Measurements from ENCODE around the gene VPS4A.
"Not testable (repeated sequence)": the region's sequence is repeated elsewhere in the genome, so short reads cannot be mapped to it uniquely, and the experiment has no call there.

The VPS4A gene

DNA sequence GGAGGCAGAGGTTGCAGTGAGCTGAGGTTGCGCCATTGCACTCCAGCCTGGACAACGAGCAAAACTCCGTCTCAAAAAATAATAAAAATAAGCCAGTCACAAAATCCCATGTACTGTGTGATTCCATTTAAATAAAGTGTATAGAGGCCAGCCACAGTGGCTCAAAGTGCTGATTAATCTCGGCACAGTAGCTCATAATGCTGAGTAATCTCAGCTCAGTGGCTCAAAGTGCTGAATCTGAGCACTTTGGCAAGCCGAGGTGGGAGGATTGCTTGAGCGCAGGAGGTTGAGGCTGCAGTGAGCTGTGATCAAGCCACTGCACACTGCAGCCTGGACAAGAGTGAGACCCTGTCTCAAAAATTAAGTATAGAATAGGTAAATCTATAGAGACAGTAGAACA lies 35.5 kb downstream of the VPS4A start:
- no peaks in the 10 kb centered on the region for H3K27me3 Mint-ChIP-seq
- peaks cover 73% of the 10 kb centered on the region for H3K36me3 Mint-ChIP-seq (ENCODE audit: low read depth)
- H3K4me3 Mint-ChIP-seq, result no peak overlapping the region
- H3K4me1 Mint-ChIP-seq (ENCODE audit: low read depth), result peaks cover 23% of the 10 kb centered on the region
- no peaks in the 10 kb centered on the region for H3K9me3 Mint-ChIP-seq
- intact Hi-C loops (cut with micrococcal nuclease), result no loop called here
- no peak overlapping the region for H3K27ac Mint-ChIP-seq

DNA sequence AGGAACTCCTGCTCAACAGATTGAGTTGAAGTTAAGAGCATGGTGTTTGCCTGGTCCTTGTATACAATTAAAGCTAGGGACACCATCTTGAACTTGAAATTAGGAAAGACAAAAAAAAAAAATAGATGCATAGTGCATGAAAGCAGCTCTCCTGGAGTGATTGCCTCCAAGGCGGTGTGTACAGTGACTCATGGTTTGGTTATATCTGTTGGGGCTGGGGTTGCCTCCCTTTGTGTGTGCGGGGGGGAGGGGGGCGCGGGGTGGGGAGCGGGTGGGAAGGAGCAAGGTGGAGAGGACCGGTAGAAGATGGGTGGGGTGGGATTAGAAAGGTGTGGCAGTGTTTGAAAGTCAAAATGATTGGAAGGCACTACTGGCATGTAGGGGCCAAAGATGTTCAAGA lies 37.1 kb downstream of the VPS4A start:
- peaks cover 23% of the 10 kb centered on the region for H3K4me1 Mint-ChIP-seq (ENCODE audit: low read depth)
- H3K27ac Mint-ChIP-seq, result no peak overlapping the region
- H3K27me3 Mint-ChIP-seq, result no peaks in the 10 kb centered on the region
- intact Hi-C loops (cut with micrococcal nuclease), result no loop called here
- H3K9me3 Mint-ChIP-seq, result no peaks in the 10 kb centered on the region
- peaks cover 73% of the 10 kb centered on the region for H3K36me3 Mint-ChIP-seq (ENCODE audit: low read depth)
- no peak overlapping the region for H3K4me3 Mint-ChIP-seq

DNA sequence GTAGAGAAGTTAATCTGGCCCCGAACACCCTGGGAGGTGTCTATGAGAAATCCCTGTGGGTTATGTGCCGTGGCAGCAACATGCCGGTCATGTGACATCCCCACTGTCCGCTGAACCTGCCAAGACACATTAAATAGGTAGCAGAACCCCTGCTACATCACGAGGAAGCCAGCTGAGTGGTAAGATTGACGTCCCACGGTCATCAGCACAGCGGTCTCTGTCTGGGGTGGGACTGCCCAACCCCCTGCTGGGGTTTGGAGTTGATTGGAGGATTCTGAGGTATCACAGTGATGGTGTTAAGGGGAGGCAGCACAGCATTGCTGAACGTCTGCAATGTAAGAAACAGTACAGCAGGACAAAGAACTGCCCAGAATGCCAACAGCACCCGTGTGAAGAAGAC lies 38.4 kb downstream of the VPS4A start:
- no peaks in the 10 kb centered on the region for H3K27me3 Mint-ChIP-seq
- H3K9me3 Mint-ChIP-seq, result no peaks in the 10 kb centered on the region
- no peak overlapping the region for H3K4me3 Mint-ChIP-seq
- intact Hi-C loops (cut with micrococcal nuclease), result no loop called here
- H3K36me3 Mint-ChIP-seq (ENCODE audit: low read depth), result peaks cover 63% of the 10 kb centered on the region
- no peak overlapping the region for H3K27ac Mint-ChIP-seq
- peaks cover 23% of the 10 kb centered on the region for H3K4me1 Mint-ChIP-seq (ENCODE audit: low read depth)

DNA sequence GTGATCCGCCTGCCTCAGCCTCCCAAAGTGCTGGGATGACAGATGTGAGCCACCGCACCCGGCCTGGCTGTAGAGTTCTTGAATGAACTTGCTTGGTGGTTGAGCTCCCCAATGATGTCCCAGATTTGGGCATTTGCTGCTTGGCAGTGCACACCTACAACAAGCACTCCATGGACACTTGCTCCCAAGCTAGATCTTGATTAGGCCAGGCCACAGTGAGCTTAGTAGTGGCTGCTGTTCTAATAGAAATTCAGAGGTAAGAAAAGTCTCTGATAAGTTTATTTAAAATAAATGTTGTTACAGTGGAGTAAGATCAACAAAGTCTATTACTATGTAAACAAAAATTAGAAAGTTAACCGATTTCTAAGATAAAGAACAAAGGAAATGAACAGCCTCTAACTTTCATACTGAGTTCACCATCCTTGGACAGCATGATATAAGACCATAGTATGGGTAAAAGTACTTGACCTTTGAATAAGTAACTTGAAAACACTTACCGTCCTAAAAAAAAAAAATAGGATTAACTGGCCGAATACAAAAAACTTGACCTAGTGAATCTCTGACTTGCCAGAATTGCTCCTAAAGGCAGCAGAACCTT lies 39.5 kb downstream of the VPS4A start:
- H3K27ac Mint-ChIP-seq, result no peak overlapping the region
- H3K27me3 Mint-ChIP-seq, result no peaks in the 10 kb centered on the region
- intact Hi-C loops (cut with micrococcal nuclease), result no loop called here
- peaks cover 74% of the 10 kb centered on the region for H3K36me3 Mint-ChIP-seq (ENCODE audit: low read depth)
- peaks cover 21% of the 10 kb centered on the region for H3K4me1 Mint-ChIP-seq (ENCODE audit: low read depth)
- H3K4me3 Mint-ChIP-seq, result no peak overlapping the region
- no peaks in the 10 kb centered on the region for H3K9me3 Mint-ChIP-seq

DNA sequence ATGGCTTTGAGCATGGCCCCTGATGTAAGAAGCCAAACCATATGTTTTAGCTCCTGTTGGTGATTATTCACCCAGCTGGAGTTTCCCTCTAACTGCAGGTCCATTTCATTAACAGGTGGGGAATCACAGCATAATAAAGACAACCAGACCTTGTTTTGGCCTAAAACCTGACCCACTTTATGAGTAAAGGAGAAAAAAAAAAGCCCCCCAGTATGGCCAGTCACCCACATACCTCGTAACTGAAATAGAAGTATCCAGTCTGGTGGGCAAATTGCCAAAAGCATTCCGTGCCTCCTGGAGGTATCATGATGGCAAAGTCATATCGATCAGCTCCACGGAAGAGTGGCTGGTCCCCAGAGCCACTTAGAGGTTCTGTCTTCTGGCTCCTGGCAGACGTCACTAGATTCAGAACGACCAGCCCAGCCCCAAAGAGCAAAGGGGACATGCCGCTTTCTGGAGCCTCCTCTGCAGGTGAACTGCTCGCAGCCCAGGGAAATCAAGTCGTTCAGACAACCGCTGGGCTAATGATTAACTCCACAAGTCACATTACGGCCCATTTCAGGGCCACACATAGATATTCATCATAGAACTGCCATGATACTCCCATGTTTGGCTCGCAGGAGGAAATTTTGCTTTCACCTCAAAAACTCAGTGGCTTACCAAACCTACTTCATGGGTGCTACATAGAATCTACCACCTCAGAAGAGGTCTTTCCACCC lies 40.3 kb downstream of the VPS4A start, which contains the start of gene TMED6:
Gene TMED6 (minus strand): TSS at position 478 of the 719 bp plus-strand sequence. CDS start 33 bp downstream, at position 445.
- Mint-ChIP-seq H3K36me3 (ENCODE audit: low read depth) (peaks cover 83% of the 10 kb centered on the region), H3K4me3 (no peak within 1 kb of the TSS), H3K9me3 (no peaks in the 10 kb centered on the region), H3K27me3 (no peaks in the 10 kb centered on the region), H3K4me1 (ENCODE audit: low read depth) (peaks cover 18% of the 10 kb centered on the region), H3K27ac (no peak within 1 kb of the TSS)
- intact Hi-C loops (cut with micrococcal nuclease), result no loop called here

DNA sequence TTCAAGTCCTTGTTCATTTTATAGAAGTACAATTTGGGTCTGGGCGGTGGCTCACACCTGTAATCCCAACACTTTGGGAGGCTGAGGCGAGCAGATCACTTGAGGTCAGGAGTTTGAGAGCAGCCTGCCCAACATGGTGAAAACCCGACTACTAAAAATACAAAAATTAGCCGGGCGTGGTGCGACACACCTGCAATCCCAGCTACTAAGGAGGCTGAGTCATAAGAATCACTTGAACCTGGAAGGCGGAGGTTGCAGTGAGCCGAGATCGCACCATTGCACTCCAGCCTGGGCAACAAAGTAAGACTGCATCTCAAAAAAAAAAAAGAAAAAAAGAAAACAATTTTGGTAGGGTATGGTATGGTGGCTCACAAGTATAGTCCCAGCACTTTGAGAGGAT lies 48.9 kb downstream of the VPS4A start:
- H3K27me3 Mint-ChIP-seq; H3K9me3 Mint-ChIP-seq; H3K4me3 Mint-ChIP-seq; intact Hi-C loops (cut with micrococcal nuclease); H3K27ac Mint-ChIP-seq: not testable (repeated sequence)
- Mint-ChIP-seq H3K36me3 (ENCODE audit: low read depth) (peaks cover 82% of the 10 kb centered on the region), H3K4me1 (ENCODE audit: low read depth) (peaks cover 11% of the 10 kb centered on the region)

DNA sequence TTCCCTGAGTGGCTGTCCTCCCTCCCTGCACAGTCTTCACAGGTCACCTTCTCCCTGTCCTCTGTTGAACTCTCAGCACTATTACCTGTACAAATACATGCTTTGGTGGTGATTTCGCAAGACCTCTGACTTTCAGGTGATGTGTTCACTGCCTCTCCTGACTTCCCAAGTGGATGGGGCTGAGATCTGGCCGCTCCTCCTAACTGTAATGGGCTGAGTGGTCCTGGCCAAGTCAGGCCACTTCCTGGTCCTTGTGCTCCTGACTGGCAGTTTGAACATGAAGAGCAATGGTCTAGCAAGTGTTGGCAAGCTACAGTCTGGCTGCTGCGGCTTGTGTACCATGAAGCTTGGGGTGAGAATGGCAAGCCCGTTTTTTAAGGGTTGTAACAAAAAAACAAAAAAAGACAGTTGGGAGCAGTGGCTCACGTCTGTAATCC lies 52.1 kb downstream of the VPS4A start:
- no peak overlapping the region for H3K4me3 Mint-ChIP-seq
- H3K9me3 Mint-ChIP-seq, result no peaks in the 10 kb centered on the region
- intact Hi-C loops (cut with micrococcal nuclease), result no loop called here
- no peak overlapping the region for H3K27ac Mint-ChIP-seq
- no peaks in the 10 kb centered on the region for H3K4me1 Mint-ChIP-seq (ENCODE audit: low read depth)
- no peaks in the 10 kb centered on the region for H3K27me3 Mint-ChIP-seq
- H3K36me3 Mint-ChIP-seq (ENCODE audit: low read depth), result peaks cover 82% of the 10 kb centered on the region

DNA sequence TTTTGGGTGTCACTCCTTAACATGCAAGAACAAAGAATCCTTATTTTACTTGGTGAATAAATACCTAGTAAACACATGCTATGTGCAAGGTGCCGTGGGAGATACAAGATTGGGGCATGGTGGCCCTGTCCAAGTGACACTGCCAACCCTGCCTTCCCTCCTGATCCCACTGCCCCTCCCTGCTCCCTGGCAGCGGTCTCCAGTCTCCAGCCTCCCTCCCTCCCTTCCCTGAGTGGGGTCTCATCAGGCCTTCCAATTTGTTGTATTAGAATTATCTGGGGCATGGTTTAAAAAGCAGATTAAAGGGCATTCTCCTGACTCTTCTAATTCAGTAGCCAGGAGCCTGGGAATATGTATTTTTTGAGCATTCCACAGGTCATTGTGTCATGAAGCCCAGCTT lies 52.9 kb downstream of the VPS4A start:
- intact Hi-C loops (cut with micrococcal nuclease), result no loop called here
- Mint-ChIP-seq H3K36me3 (ENCODE audit: low read depth) (peaks cover 89% of the 10 kb centered on the region), H3K27me3 (no peaks in the 10 kb centered on the region)

DNA sequence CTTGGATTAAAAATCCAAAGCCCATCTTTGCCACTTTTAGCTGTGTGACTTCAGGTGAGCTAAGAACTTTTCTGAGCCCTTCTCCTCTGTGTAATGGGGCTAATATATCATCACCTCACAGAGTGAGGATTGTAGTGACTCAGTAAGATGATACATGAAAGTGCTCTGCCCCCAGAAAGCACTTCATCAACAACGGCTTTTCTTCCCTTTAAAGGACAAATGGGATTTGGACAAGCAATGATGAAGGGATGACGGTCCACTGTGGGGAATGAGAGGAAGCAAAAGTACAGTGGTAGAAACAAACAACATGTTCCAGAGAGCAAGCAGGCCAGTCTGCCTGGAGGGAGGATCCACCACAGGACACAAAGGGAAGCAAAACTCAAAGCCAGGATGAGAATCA lies 54.8 kb downstream of the VPS4A start:
- Mint-ChIP-seq H3K9me3 (no peaks in the 10 kb centered on the region), H3K4me1 (ENCODE audit: low read depth) (no peaks in the 10 kb centered on the region), H3K36me3 (ENCODE audit: low read depth) (peaks cover 92% of the 10 kb centered on the region), H3K4me3 (no peak overlapping the region), H3K27me3 (no peaks in the 10 kb centered on the region), H3K27ac (no peak overlapping the region)
- intact Hi-C loops (cut with micrococcal nuclease), result no loop called here

More for the DNA sequence above, 52.9 kb downstream of the VPS4A start:
- no peaks in the 10 kb centered on the region for H3K4me1 Mint-ChIP-seq (ENCODE audit: low read depth)
- no peak overlapping the region for H3K27ac Mint-ChIP-seq
- no peaks in the 10 kb centered on the region for H3K9me3 Mint-ChIP-seq
- no peak overlapping the region for H3K4me3 Mint-ChIP-seq

DNA sequence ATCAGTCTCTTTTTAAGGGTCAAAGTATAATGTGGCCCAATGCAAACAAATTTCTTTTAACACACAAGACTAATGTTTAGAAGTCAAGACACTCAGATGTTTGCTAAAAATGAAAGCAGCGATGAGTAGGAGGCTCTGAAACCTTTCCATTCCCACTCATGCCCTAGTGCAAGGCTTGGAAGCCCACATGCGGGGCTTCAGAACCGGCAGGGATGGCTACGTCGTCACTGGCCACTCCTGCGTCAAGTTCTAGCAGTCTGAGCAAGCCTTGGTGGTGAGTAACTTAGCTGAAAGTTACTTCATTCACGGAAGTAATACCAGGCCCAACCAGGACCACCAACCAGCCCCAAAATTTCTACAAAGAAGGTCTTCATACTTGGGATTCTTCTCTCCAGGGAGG lies 55.3 kb downstream of the VPS4A start:
- intact Hi-C loops (cut with micrococcal nuclease), result no loop called here
- H3K4me3 Mint-ChIP-seq, result no peak overlapping the region
- no peaks in the 10 kb centered on the region for H3K4me1 Mint-ChIP-seq (ENCODE audit: low read depth)
- H3K27ac Mint-ChIP-seq, result no peak overlapping the region
- no peaks in the 10 kb centered on the region for H3K9me3 Mint-ChIP-seq
- no peaks in the 10 kb centered on the region for H3K27me3 Mint-ChIP-seq
- H3K36me3 Mint-ChIP-seq (ENCODE audit: low read depth), result peaks cover 92% of the 10 kb centered on the region

DNA sequence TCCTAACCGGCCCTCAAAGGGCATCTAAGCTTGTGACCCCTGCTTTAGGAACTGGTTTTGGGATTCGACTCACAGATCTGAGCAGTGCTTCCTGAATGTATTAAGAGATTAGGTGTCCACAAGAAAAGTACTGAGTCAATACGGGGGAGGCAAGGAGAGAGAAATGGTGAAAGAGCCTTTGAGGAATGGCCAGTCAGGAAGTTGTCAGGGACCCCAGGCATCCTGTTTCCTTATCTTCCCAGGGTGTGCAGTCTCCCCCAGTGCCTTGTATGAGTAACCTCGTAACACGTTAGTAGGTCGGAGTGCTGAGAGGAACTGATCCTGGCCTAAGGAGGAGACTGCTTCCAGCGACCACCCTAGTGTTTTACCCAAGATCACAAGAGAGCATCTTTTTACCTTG lies 56.8 kb downstream of the VPS4A start:
- Mint-ChIP-seq H3K4me1 (ENCODE audit: low read depth) (no peaks in the 10 kb centered on the region), H3K4me3 (no peak overlapping the region), H3K9me3 (no peaks in the 10 kb centered on the region), H3K27me3 (no peaks in the 10 kb centered on the region), H3K27ac (no peak overlapping the region), H3K36me3 (ENCODE audit: low read depth) (peaks cover 97% of the 10 kb centered on the region)
- intact Hi-C loops (cut with micrococcal nuclease), result no loop called here

DNA sequence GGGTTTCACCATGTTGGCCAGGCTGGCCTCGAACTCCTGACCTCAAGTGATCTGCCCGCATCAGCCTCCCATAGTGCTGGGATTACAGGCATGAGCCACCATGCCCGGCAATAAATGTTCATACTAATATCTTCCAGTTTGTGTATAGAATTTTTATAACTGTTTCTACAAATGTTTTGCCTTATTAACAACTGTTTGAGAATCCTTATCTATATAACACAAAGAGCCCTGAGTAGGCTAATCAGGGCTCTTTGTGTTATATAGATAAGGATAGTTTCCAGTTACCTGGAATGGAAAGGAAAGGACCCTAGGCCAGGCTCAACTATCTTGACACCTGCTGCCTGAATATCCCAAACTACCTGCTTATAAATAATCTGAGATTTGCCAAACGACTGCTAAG lies 57.7 kb downstream of the VPS4A start:
- H3K27ac Mint-ChIP-seq, result no peak overlapping the region
- H3K9me3 Mint-ChIP-seq, result no peaks in the 10 kb centered on the region
- H3K27me3 Mint-ChIP-seq, result no peaks in the 10 kb centered on the region
- H3K4me3 Mint-ChIP-seq, result no peak overlapping the region
- intact Hi-C loops (cut with micrococcal nuclease), result no loop called here
- peaks cover 97% of the 10 kb centered on the region for H3K36me3 Mint-ChIP-seq (ENCODE audit: low read depth)
- H3K4me1 Mint-ChIP-seq (ENCODE audit: low read depth), result no peaks in the 10 kb centered on the region

DNA sequence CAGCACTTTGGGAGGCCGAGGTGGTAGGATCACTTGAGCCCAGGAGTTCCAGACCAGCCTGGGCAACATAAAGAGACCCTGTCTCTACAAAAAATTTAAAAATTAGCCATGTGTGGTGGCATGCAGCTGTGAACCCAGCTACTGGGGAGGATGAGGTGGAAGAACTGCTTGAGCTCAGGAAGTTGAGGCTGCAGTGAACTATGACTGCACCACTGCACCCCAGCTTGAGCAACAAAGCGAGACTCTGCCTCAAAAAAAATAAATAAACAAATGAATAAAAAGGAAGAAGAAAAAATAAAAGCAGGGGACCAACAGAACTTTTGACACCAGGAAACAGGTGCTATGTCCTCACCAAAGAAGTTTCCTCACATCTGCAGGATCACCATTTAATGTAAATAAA lies 60.4 kb downstream of the VPS4A start:
- H3K4me1 Mint-ChIP-seq (ENCODE audit: low read depth), result no peaks in the 10 kb centered on the region
- H3K27ac Mint-ChIP-seq, result no peak overlapping the region
- H3K36me3 Mint-ChIP-seq (ENCODE audit: low read depth), result peaks cover 85% of the 10 kb centered on the region
- no peaks in the 10 kb centered on the region for H3K27me3 Mint-ChIP-seq
- intact Hi-C loops (cut with micrococcal nuclease), result no loop called here
- H3K9me3 Mint-ChIP-seq, result no peaks in the 10 kb centered on the region
- H3K4me3 Mint-ChIP-seq, result no peak overlapping the region

DNA sequence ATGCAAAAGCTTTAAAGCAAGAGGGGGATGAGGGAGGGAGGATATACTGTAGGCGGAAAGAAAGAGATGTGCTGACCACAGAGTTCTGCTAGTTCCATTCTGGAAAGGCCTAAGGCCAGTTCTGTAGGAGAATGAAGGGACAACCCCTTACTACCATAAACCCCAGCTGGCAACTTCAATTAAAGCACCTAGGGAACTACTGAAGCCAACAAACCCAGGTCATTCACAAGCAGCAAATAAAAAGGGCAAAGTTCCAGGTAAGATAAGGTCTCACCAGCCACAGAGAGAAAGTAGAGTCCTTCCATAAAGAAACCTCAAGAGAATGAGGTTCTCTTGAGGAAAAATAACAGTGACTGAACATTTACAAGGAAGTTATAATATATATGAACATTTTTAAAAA lies 61.9 kb downstream of the VPS4A start:
- no peak overlapping the region for H3K4me3 Mint-ChIP-seq
- H3K36me3 Mint-ChIP-seq (ENCODE audit: low read depth), result peaks cover 85% of the 10 kb centered on the region
- intact Hi-C loops (cut with micrococcal nuclease), result no loop called here
- H3K27me3 Mint-ChIP-seq, result no peaks in the 10 kb centered on the region
- no peak overlapping the region for H3K27ac Mint-ChIP-seq
- H3K9me3 Mint-ChIP-seq, result no peaks in the 10 kb centered on the region
- no peaks in the 10 kb centered on the region for H3K4me1 Mint-ChIP-seq (ENCODE audit: low read depth)
